Thyroid gland (tissue), 4 donors: ENCODE results near the gene PRSS38.

Source experiments
- CTCF ChIP-seq, 6 experiments: fragments of 200-600 bp in 3 of 6; fragments of 450-650 bp in 3 of 6; sonication (generic) in 3 of 6; IDR thresholded peaks; one replicate each; pipeline ENCODE4 v1.5.1; 2016 to 2019; ENCODE audit warnings: antibody characterized with exemption in 6 of 6, mild to moderate bottlenecking in 2 of 6, inconsistent platforms in 1 of 6, moderate library complexity in 1 of 6
- POLR2A ChIP-seq, 2 donors: fragments of 450-650 bp; IDR thresholded peaks; one replicate each; pipeline ENCODE4 v1.6.1; 2017; ENCODE audit warnings: antibody characterized with exemption in 2 of 2, mild to moderate bottlenecking in 2 of 2, moderate library complexity in 1 of 2

GRCh38 chr1:227816750-227817446 lies 1.4 kb downstream of the PRSS38 start:
- no peak for TF ChIP-seq CTCF (IDR thresholded peaks at IDR 0.05)
- TF ChIP-seq POLR2A (IDR thresholded peaks at IDR 0.05), result no peak
